A673 (cell line): ENCODE results near the gene NUMB.

ENCODE experiments used
- CTCF ChIP-seq: fragments of 300-800, 200-600 bp; sonication (generic); conservative IDR thresholded peaks from 2 replicates; pipeline ENCODE4 v1.5.1; 2017; ENCODE audit warnings: low read depth, mild to moderate bottlenecking, antibody characterized with exemption, low read length, moderate library complexity, mixed read lengths
- EZH2 ChIP-seq: fragments of 200-600 bp; sonication (generic); IDR thresholded peaks from 2 replicates; pipeline ENCODE4 v1.6.1; 2017; ENCODE audit warnings: borderline replicate concordance, low read depth, mild to moderate bottlenecking, mixed read lengths, antibody characterized with exemption, low read length; ENCODE audit not compliant: poor library complexity, severe bottlenecking

- TF ChIP-seq EZH2 (no peak), CTCF (no peak)
Measured at GRCh38 chr14:73264885-73265720, 193.2 kb downstream of the NUMB start.
